SHP77 treated with DMSO at 0.1 percent for 48 hours (cell line): ENCODE results near the gene IQCH.
"Not testable (repeated sequence)": the region's sequence is repeated elsewhere in the genome, so short reads cannot be mapped to it uniquely, and the experiment has no call there.

Source experiments
- DNase-seq: peaks from one replicate; lab custom pipeline; 2025; lab: John Stamatoyannopoulos, UW

IQCH gene

DNA sequence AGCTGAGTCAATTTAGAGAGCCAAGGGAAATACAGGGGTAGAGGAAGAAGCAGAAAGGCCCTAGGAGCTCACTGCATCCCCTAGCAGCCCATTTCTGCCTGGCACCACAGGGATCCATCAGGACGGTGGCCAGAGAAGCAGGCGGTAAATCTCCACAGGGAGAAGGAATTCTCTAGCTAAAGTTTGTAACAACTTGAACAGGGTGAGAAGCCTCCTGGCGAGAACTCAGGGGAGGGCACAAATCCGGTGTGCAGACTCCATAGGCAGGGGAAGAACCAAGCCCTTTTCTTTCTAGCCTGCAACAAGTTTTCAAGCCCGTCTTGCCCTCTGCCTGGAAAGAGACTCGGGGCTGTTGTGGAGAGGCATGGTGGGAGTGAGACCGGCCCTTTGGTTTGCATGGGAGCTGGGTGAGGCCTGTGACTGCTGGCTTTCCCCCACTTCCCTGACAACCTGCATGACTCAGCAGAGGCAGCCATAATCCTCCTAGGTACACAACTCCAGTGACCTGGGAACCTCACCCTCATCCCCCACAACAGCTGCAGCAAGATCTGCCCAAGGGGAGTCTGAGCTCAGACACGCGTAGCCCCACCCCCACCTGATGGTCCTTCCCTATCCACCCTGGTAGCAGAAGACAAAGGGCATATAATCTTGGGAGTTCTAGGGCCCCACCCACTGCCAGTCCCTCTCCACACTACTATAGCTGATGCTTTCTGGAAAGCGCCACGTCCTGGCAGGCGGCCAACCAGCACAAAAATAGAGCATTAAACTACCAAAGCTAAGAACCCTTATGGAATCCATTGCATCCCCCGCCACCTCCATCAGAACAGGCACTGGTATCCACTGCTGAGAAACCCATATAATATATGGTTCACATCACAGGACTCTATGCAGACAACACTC, 182.0 kb downstream of the IQCH start:
- DNase-seq, result not testable (repeated sequence)

- DNase-seq, result no peak
Observed at GRCh38 chr15:67444100-67444499, 189.5 kb downstream of the IQCH start.

- no peak for DNase-seq
Observed at GRCh38 chr15:67446449-67446848, 191.9 kb downstream of the IQCH start.

DNA sequence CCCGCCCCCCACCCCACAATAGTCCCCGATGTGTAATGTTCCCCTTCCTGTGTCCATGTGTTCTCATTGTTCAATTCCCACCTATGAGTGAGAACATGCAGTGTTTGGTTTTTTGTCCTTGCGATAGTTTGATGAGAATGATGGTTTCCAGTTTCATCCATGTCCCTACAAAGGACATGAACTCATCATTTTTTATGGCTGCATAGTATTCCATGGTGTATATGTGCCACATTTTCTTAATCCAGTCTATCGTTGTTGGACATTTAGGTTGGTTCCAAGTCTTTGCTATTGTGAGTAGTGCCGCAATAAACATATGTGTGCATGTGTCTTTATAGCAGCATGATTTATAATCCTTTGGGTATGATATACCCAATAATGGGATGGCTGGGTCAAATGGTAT, 193.8 kb downstream of the IQCH start:
- DNase-seq, result not testable (repeated sequence)

- not testable (repeated sequence) for DNase-seq
Observed at GRCh38 chr15:67453703-67454102, 199.1 kb downstream of the IQCH start.

DNA sequence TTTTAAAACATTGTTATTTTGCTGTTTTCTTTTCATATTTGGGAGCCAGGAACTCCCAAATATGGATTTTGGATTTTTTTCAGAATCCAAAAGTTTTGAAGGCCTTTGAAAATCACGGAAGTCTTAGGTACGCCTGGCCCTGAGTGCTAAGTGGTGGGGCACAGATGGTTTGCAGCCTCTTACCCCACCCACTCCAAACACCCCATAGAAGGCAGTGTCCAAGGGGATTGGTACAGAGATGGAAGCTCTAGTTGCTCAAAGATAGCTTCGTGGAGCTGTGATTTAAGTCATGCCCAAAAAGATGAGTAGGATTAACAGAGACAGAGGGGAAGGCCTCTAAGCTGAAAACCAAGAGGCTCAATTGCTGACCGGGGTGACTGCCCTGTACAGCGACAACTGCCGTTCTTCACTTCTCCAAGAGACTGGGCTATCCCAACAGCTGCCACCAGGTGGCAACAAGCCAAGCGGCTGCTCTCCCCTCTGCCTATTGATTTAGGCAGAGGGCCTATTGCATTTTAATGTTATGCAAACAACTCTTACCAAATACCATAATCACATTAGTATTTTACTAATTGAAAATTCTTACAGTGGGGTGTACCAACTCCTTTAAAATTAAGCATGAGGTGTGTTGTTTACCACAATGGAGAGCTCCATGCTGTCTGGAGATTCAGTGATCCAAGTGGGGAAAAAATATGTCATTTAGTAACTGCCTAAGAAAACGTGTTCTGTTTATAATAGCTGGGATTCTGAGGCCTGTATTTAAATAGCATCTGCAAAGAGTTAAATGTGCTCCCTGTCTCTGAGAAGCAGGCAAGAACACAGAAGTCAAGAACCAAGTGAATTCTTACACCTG, 202.3 kb downstream of the IQCH start:
- peak; percentile 31 for DNase-seq

DNA sequence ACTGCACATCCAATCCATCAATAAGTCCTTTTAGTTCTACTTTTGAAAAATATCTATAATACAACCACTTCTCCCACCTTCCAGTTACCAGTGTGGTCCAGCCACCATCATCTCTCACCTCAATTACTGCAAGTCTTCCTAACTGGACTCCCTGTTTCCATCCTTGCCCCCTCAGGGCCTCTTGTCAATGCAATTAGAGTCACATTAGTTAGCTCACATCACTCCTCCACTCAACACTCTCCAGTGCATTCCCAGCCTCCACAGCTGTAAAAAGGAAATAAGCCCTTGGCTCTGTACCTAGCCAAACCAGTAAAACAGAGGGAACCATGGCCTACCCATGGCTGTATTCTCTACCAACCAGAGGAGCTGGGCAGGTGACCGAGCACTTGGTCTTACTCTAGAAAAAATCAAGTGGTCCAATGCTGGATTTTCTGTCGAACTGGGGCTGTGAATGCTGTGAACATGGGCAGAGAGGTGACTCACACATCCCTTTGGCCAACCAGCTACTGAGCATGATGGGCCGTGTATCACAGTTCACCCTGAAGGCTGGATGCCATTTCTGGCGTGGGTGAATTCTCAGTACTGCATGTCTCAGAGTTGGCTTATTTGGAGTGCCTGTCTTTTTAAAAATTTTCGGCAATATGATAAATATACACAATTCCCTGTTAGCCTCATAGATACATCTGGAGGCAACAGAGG, 203.9 kb downstream of the IQCH start:
- no peak for DNase-seq

DNA sequence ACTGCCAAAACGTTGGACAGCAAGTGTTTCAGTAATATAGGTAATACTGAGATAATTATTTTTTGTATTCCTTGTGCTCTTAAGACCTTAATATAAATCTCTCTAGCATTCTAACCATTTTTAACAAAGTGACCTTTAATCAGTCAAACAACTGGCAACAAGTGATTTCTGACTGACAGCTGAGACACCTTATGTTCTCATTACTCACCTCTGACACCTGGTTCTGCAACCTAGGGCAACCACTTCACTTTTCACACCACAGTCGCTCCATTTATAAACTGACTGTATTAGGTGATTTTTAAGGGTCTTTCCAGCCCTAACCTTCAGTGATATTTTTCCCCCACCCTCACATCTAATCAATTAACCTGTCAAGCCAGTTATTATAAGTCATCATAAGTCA, 205.9 kb downstream of the IQCH start:
- no peak for DNase-seq

GRCh38 chr15:67461735-67462134, 207.1 kb downstream of the IQCH start:
- no peak for DNase-seq

DNA sequence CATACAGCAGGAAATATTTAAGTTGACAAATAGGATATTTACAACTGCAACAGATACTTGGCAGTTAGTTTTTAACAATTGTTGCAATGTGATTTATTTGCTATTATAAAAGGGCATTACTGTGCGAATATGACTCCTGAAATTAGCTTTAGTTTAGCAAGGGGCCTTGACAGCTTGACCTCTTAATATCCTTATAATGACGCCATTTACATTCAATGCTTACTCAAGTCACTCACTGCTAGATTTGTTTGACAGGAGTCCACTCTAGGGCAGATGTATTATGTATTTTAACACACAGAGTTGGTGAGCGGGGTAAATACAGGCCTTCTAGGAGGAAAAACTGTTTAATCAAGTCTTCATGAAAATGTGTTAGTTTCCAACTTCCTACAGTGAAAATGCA, 208.3 kb downstream of the IQCH start:
- DNase-seq, result no peak

DNA sequence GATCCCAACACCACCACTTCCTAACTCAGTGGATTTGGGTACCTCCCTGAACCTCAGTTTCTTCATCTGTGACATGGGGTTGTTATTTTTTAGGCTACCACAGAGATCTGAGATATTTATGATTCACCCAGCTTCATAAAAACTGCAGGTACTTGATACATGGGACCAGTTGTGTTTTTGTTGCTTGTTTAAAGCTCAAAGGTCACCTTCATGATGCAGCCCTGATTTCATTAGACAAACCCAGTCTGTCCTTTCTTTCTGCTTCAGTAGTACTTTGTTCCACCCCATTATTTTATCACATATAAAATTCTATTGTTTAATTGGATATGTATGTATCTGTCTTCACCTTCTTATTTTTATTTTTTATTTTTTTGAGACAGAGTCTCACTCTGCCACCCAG, 208.9 kb downstream of the IQCH start:
- DNase-seq, result no peak

DNA sequence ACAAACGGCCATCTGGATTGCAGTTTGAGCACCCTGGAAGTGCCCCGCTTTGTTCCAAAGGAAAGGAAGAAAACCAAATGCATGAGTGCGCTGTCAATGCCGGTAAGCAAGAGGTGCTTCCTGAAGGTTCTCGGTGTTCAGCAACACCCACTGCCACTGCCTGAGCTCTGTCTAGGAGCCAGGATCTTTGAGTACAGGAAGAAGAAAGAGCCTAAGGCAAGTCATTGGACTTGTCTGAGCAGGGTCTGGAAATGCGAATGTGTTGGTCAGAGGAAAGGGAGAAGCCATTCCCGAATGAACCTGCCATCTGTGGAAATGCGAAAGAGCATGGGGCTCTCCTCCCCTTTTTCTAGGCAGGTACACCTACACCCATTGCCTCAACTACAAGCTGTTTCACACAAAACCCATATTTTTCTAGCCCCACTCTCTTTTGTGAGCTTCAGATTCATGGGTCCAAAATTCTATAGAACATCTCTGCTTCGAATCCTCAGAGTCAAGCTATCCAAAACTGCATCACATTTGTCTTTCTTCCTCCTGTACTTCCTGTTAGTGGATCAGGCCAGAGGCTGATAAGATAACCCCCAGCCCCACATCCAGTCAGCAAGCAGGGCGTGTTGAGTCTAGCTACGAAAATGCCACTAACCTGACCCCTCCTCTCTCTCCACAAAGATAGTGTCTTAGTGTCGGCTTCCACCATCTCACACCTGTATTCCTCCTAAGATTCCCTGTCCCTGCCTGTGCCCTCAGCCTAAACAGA, 210.8 kb downstream of the IQCH start:
- no peak for DNase-seq

GRCh38 chr15:67468416-67468815, 213.8 kb downstream of the IQCH start:
- DNase-seq, result no peak

GRCh38 chr15:67469680-67470079, 215.1 kb downstream of the IQCH start:
- no peak for DNase-seq

DNA sequence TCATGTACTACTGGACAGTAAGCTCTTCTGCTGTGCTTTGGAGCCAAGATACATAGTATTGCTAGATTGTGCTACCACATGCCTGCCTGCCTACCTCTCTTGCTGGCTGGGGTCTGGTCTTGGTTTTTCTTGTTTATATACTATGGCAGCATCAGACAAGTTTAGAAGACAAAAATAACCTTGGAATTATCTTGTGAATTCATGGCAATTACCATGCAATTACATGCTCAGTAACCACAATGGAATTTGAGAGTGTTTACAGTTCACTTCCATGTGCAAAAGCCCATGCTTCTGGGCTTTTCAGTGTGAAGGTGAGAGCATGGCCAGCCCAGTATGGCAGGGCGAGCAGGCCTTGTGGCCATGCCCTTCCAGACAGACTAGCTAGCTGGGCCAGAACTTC, 218.4 kb downstream of the IQCH start:
- no peak for DNase-seq

DNA sequence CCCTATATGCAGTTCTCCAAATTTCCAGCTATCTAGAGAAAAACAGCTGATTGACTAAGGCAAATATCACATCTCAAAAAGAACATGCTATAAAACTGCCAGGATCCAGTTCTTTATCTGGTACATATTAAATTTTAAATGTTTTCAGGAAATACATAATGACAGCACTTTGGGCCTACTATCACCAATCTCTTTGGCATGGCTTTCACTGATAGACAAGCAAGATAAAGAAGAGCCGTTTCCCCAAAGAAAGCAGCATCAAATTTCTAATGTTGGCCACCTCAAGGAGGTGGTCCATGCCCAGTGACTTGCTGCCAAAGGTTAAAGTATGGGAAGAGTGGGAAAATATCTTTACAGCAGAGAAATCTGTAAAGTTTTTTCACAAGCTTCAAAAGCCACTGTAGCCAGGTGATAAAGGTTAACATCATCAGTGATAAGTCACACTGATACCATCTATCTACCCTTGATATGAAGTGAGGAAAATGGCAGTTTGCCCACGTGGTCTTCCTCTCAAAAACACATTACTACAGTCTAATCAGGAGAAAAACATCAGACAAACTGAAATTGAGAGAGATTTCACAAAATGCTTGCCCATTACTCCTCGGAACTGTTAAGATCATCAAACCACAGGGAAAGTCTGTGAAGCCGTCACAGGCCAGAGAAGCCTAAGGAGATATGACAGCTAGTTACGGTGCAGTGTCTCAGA, 220.0 kb downstream of the IQCH start:
- DNase-seq, result no peak

DNA sequence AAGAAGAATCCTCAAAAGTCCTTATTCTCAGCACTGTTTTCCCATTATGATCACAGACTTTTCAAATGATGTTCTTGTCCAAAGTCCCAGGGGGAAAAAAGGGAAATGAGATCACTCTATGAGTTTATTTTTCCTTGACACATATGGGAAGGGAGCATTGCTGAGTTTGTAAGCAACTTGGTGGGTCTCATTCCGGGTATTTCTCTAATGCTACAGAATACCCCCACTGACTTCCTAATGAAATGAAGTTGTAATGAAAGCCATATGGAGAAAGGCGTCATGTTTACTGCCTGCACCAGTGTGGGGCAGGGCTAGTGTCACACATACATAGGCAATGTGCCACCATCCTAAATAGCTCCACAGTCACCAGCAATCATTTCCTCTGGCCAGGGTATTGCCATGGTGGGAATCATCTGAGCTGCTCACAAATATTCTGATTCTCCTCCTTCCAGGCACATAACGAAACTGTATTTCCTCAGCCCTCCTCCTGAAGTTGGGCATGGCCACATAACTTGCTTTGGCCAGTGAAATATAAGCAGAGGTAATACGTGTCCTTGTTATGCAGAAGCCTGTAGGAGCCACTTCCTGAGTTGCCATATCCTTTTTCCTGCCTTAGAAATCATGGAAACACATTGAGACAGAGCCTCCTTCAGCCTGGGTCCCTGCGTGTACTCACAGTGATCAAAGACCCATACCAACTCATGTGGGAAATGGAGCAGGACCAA, 225.4 kb downstream of the IQCH start:
- DNase-seq, result no peak

- DNase-seq, result no peak
Observed at GRCh38 chr15:67480741-67481140, 226.2 kb downstream of the IQCH start.

- DNase-seq, result no peak
Observed at GRCh38 chr15:67481680-67482079, 227.1 kb downstream of the IQCH start.

DNA sequence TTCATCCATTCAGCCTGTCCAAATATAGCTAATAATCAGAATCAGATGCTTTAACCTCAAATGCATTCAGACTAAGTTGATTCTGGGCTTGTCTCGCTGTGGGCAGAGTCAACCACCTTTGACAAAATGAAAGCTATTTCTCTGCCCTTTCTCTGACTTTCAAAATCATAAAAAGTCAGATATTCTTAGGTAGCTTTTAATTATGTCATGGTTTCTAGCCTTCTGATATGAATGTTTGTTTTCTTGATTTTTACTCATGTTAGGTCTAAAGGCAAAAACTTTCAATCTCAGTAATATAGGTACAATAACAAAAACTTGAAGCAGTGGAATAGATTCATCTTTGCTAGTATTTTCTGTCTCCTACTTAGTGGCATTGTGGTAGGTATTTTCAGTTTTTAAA, 241.0 kb downstream of the IQCH start:
- no peak for DNase-seq
